Subcutaneous adipose tissue (tissue), 4 donors: ENCODE results near the gene MTMR3. TPM values are rescaled to one million over a fixed set of nuclear protein-coding genes. Genes with fewer than 3 reads are reported as not detected.

Experiments used
- CTCF ChIP-seq: fragments of 450-650 bp; IDR thresholded peaks from one replicate; pipeline ENCODE4 v1.5.1; 2016; ENCODE audit warnings: low read depth, mild to moderate bottlenecking, control low read depth, antibody characterized with exemption, moderate library complexity
- total RNA-seq, 4 donors: library from RNA; depleted of rRNA; stranded (reverse); fragments of >200 nt; gene quantifications; one replicate each; pipeline ENCODE4 v1.1.0, GENCODE V29; 2016

The MTMR3 gene
- total RNA-seq, 4 donors from 2014 or later, result 46.6 to 78.6 (median 61.7) TPM

GRCh38 chr22:30015846-30016245 lies 132.9 kb downstream of the MTMR3 start:
- TF ChIP-seq CTCF, result no peak

- no peak for TF ChIP-seq CTCF
These were observed 133.6 kb downstream of the MTMR3 start for GRCh38 chr22:30016596-30016995.

- TF ChIP-seq CTCF, result no peak
These were observed 134.6 kb downstream of the MTMR3 start for GRCh38 chr22:30017375-30018223.

GRCh38 chr22:30020511-30020910 lies 137.5 kb downstream of the MTMR3 start:
- no peak for TF ChIP-seq CTCF

- TF ChIP-seq CTCF, result no peak
These were observed 138.4 kb downstream of the MTMR3 start for GRCh38 chr22:30021338-30021737.

GRCh38 chr22:30021881-30022619 lies 139.1 kb downstream of the MTMR3 start:
- TF ChIP-seq CTCF, result no peak

GRCh38 chr22:30023099-30023660 lies 140.2 kb downstream of the MTMR3 start:
- no peak for TF ChIP-seq CTCF
